K562 (cell line): ENCODE data around the gene ENO2. TPM values are rescaled to one million over a fixed set of nuclear protein-coding genes. Genes with fewer than 3 reads are reported as not detected.

Experiments
- ARID3A ChIP-seq: IDR thresholded peaks from 2 replicates; pipeline ENCODE4 v1.6.1; 2012; ENCODE audit warnings: low read depth, low read length, improper control_type of control experiment, borderline replicate concordance
- CSDE1 ChIP-seq, 2 experiments: fragments of 450-650 bp; IDR thresholded peaks; 2 replicates each; pipeline ENCODE4 v1.6.1; 2016; ENCODE audit warnings: mild to moderate bottlenecking in 1 of 2
- ETV1 ChIP-seq: fragments of 450-650 bp; conservative IDR thresholded peaks from 2 replicates; pipeline ENCODE4 v1.6.1; 2016; ENCODE audit warnings: missing genetic modification characterization, control low read depth, low read depth, missing compliant biosample characterization
- GABPA ChIP-seq: fragments of 200-800 bp; sonication (Bioruptor generic); conservative IDR thresholded peaks from 2 replicates; pipeline ENCODE4 v1.6.1; 2016; ENCODE audit warnings: low read depth, missing genetic modification characterization, missing compliant biosample characterization
- JUN ChIP-seq, 2 experiments: sonication (generic) in 1 of 2; formaldehyde crosslinking in 1 of 2; IDR thresholded peaks; 2 replicates each; pipeline versions ENCODE4 v1.6.1 to v1.8.0; 2012 to 2022; ENCODE audit warnings: borderline replicate concordance in 2 of 2, mild to moderate bottlenecking in 2 of 2, improper control_type of control experiment in 1 of 2, low read depth in 1 of 2, low read length in 1 of 2, missing genetic modification reagents in 1 of 2
- PHF20 ChIP-seq: fragments of 450-650 bp; IDR thresholded peaks from 2 replicates; pipeline ENCODE4 v1.6.1; 2018; ENCODE audit not compliant: partially characterized antibody
- PKNOX1 ChIP-seq: fragments of 450-650 bp; IDR thresholded peaks from 2 replicates; pipeline ENCODE4 v1.6.1; 2016
- POLR2A ChIP-seq: fragments of 450-650 bp; conservative IDR thresholded peaks from 2 replicates; pipeline ENCODE4 v1.6.1; 2016
- SREBF2 ChIP-seq: sonication (generic); formaldehyde crosslinking; IDR thresholded peaks from 2 replicates; pipeline ENCODE4 v1.4.0; 2020; ENCODE audit warnings: mild to moderate bottlenecking, missing genetic modification reagents
- SRSF3 ChIP-seq: fragments of 200-400 bp; formaldehyde crosslinking; IDR thresholded peaks from 2 replicates; pipeline ENCODE4 v1.6.1; 2016; ENCODE audit warnings: mild to moderate bottlenecking, low read length, moderate library complexity; ENCODE audit not compliant: insufficient read depth
- ZBTB8A ChIP-seq: fragments of 450-650 bp; IDR thresholded peaks from 2 replicates; pipeline ENCODE4 v1.6.1; 2018; ENCODE audit warnings: mild to moderate bottlenecking, moderate library complexity; ENCODE audit not compliant: partially characterized antibody
- ZNF239 ChIP-seq: fragments of 250-450 bp; sonication (Bioruptor Pico); IDR thresholded peaks from 2 replicates; pipeline ENCODE4 v1.4.0; 2020; ENCODE audit warnings: mild to moderate bottlenecking
- ZNF253 ChIP-seq: fragments of 250-450 bp; sonication (Bioruptor Pico); conservative IDR thresholded peaks from 2 replicates; pipeline ENCODE4 v1.6.1; 2021; ENCODE audit warnings: mild to moderate bottlenecking
- ZNF316 ChIP-seq: fragments of 450-650 bp; IDR thresholded peaks from 2 replicates; pipeline ENCODE4 v1.6.1; 2016
- ZNF57 ChIP-seq: fragments of 450-650 bp; formaldehyde crosslinking; IDR thresholded peaks from 2 replicates; pipeline ENCODE4 v1.4.0; 2020; ENCODE audit warnings: mild to moderate bottlenecking, moderate library complexity
- ZNF609 ChIP-seq: sonication (generic); formaldehyde crosslinking; IDR thresholded peaks from 2 replicates; pipeline ENCODE4 v1.8.1; 2023; ENCODE audit warnings: missing genetic modification reagents, mild to moderate bottlenecking, borderline replicate concordance
- ZNF785 ChIP-seq: fragments of 250-450 bp; sonication (Bioruptor Pico); IDR thresholded peaks from 2 replicates; pipeline ENCODE4 v1.4.0; 2020; ENCODE audit warnings: mild to moderate bottlenecking
- polyA plus RNA-seq, 8 experiments: library from polyadenylated mRNA; depleted of rRNA in 4 of 8; stranded (reverse) in 5 of 8; unstranded in 3 of 8; fragments of >200 nt; fragmentation: Nextera tagmentation in 2 of 8; fragmentation: Illumina TruSeq in 1 of 8; extraction: Ambion mirVana in 2 of 8; extraction: Trizol in 1 of 8; gene quantifications; 2 replicates each; pipeline versions ENCODE4 v1.2.1 to v1.2.3, GENCODE V29; 2011 to 2014; ENCODE audit warnings: inconsistent platforms in 1 of 8, missing spikeins in 1 of 8
- total RNA-seq, 7 experiments: library from RNA; depleted of rRNA in 6 of 7; stranded (reverse); fragments of >200 nt in 6 of 7; fragmentation: Illumina TruSeq in 2 of 7; extraction: Trizol in 2 of 7; gene quantifications; 2 replicates each; pipeline versions ENCODE4 v1.2.1 to v1.2.3, GENCODE V29; 2011 to 2021; ENCODE audit warnings: low replicate concordance in 1 of 7
- TF ChIP-seq, protein P1 (sequence below): fragments of 450-650 bp; IDR thresholded peaks from 2 replicates; pipeline ENCODE4 v1.7.0; 2016; ENCODE audit warnings: borderline replicate concordance

Gene ENO2
- total and polyA plus RNA-seq, 9 of the 15 experiments (the other 6 are each of a cell fraction or from before 2014, with no cell fraction given) = 10.9 to 43.3 (median 21.0) TPM

GRCh38 chr12:6904280-6905276 is 9.8 kb upstream of the ENO2 start, which contains the start of gene LRRC23 (continued):
- TF ChIP-seq, protein P1, sequence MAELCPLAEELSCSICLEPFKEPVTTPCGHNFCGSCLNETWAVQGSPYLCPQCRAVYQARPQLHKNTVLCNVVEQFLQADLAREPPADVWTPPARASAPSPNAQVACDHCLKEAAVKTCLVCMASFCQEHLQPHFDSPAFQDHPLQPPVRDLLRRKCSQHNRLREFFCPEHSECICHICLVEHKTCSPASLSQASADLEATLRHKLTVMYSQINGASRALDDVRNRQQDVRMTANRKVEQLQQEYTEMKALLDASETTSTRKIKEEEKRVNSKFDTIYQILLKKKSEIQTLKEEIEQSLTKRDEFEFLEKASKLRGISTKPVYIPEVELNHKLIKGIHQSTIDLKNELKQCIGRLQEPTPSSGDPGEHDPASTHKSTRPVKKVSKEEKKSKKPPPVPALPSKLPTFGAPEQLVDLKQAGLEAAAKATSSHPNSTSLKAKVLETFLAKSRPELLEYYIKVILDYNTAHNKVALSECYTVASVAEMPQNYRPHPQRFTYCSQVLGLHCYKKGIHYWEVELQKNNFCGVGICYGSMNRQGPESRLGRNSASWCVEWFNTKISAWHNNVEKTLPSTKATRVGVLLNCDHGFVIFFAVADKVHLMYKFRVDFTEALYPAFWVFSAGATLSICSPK = no peak
- TF ChIP-seq GABPA (no peak), ZNF253 (CRISPR knock-in tag) (no peak), ZNF609 (CRISPR knock-in tag) (no peak), SREBF2 (CRISPR knock-in tag) (no peak), PHF20 (peak; percentile 13), ZNF57 (CRISPR knock-in tag) (no peak), SRSF3 (no peak), ZBTB8A (no peak), JUN (IDR thresholded peaks at IDR 0.05; ENCODE audit: borderline replicate concordance, low read depth, low read length) (peak; percentile 73; the same call in 1 of the 2 replicates), JUN (CRISPR knock-in tag; IDR thresholded peaks at IDR 0.05; ENCODE audit: borderline replicate concordance) (no peak), ZNF239 (CRISPR knock-in tag) (no peak), ZNF316 (no peak), ZNF785 (CRISPR knock-in tag) (no peak), PKNOX1 (no peak), ARID3A (no peak), CSDE1 (IDR thresholded peaks at IDR 0.05) (0 out of 4 replicates have a peak, but pooled peaks of 1 of the 2 experiments have one; percentile 26), ETV1 (tag) (no peak), POLR2A (peak; percentile 62)
